HG03175 (cell line): ENCODE data around the gene ZDHHC6.
"Not testable (repeated sequence)": the region's sequence is repeated elsewhere in the genome, so short reads cannot be mapped to it uniquely, and the experiment has no call there.

ENCODE experiments used
- ATAC-seq: cut with Tn5 transposase; IDR thresholded peaks from one replicate; pipeline ENCODE4 v1.9.1; 2021; ENCODE audit warnings: mild to moderate bottlenecking, moderate library complexity; ENCODE audit not compliant: unreplicated experiment

ZDHHC6 gene, protein sequence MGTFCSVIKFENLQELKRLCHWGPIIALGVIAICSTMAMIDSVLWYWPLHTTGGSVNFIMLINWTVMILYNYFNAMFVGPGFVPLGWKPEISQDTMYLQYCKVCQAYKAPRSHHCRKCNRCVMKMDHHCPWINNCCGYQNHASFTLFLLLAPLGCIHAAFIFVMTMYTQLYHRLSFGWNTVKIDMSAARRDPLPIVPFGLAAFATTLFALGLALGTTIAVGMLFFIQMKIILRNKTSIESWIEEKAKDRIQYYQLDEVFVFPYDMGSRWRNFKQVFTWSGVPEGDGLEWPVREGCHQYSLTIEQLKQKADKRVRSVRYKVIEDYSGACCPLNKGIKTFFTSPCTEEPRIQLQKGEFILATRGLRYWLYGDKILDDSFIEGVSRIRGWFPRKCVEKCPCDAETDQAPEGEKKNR

DNA sequence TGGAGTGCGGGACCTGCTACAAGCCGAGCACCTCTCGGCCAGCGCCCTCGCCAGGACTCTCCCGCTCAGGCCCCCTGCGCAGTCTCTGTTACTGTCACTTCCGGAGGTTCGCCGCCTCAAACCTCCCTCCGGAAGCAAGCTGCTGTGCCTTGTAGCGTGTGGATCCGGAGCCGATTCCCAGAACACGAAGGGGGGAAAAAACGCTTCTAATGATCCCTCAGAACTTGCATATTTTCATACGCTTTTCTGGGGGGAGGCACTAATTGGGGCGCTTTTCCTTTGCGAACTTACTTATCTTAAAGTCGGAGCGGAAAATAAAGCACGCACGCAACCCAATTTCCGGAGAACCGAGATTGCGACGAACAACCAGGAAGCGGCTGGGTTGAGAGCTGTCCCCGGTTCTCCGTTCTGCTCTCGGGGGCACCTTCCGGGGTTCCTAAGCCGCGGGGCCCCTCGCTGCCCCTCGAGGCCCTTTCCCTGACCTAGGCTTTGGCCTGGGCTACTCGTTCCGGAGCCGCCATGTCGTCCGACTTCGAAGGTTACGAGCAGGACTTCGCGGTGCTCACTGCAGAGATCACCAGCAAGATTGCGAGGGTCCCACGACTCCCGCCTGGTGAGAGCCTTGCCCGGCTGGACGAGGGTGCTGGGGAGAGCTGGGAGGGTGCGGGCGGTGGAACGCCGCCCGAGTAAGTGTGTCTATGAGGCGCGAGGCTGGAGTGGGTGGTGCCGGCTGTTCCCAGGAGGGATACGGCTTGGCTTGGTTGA is at the start of gene ZDHHC6, which contains the start of gene VTI1A:
Gene ZDHHC6 (minus strand): TSS at position 60 of the 765 bp plus-strand sequence. CDS start 1,478 bp downstream, outside the sequence.
Gene VTI1A (plus strand): TSS at position 361 of the 765 bp plus-strand sequence. CDS start 159 bp downstream, at position 520.
- ATAC-seq: peak; percentile 95

GRCh38 chr10:112492736-112493135 is 46.0 kb upstream of the ZDHHC6 start:
- no peak for ATAC-seq

DNA sequence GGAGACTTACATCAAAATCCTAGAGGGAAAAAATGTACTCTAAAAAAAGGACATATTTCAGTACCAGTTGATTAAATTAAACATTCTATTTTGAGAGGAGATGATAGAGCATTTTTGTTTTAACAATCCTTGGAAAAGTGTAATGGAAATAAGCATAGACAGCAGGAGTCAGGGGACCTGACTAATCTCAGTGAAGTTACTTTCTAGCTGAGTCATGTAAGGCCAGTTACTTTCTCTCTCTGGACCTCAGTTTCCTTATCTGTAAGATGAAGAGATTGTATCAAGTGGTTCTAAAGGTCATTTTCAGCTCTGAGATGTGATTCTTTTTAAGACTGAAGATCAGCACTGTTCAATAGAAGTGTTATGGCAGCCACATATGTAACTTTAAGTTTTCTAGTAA is 44.4 kb upstream of the ZDHHC6 start:
- ATAC-seq: no peak

DNA sequence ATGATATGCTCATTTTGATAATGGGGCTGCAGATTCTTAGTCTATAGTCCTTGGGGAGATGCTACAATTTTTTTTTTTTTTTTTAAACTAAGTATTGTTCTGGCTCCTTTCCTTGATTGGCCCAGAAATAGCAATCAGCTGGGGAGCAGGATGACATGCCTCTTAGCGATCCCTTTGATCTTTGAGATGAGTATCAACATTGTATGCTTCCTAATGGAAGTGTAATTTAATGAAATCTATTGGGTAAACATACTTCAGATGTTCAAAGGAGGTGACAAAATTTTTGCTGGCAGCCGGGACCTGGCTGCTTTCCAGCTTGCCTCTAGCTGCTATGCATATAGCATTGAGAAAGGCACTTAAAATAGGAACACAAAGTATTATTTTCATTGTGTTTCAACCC is 43.8 kb upstream of the ZDHHC6 start:
- no peak for ATAC-seq

DNA sequence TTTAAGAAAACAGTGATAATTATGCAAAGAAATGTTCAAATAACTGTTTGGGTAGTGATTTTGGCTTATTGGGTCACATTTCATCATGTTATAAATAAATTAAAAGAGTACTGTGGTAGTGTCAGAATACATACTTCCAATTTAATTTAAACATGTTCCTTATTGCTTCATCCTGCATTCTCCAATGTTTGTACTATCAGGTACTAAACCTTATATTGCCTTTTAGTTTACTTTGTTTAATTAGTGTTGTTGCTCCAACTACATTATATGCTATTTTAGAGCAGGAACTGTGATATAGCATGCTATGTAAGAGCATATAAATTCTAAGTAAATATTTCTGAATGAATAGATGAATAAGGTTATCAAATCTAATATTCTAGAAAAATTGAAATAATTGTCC is 41.2 kb upstream of the ZDHHC6 start:
- ATAC-seq: no peak

GRCh38 chr10:112484399-112484798 is 37.7 kb upstream of the ZDHHC6 start:
- ATAC-seq: no peak

GRCh38 chr10:112481602-112482001 is 34.9 kb upstream of the ZDHHC6 start:
- no peak for ATAC-seq

DNA sequence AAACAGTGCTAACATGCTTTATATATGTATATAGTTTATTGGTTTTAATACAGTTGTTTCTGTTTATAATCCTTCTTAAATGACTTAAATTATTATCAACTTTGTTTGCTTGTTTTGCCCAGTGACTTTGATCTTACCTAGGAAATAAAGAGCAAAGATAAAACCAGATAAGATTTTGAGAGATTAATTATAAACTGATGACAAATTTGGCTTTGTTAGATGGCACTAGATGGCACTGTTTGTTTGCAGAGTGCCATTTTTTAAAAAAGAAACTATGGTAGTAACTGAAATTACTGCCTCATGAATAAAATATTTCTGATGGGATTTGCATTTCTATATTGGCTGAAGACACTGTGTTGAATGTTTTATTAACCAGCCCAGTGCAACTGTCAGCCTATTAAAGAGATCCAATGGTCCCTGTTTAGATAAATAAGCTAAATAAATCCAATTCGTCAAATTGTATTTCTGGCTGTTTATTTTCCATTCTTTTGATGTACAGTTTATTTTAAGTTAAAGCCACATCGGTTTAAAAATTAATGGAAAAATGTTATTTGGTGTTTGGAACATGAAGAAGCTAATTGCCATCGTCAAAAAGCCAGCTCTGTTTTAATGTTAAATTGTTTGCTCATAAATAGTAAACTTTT is 29.0 kb upstream of the ZDHHC6 start:
- no peak for ATAC-seq

DNA sequence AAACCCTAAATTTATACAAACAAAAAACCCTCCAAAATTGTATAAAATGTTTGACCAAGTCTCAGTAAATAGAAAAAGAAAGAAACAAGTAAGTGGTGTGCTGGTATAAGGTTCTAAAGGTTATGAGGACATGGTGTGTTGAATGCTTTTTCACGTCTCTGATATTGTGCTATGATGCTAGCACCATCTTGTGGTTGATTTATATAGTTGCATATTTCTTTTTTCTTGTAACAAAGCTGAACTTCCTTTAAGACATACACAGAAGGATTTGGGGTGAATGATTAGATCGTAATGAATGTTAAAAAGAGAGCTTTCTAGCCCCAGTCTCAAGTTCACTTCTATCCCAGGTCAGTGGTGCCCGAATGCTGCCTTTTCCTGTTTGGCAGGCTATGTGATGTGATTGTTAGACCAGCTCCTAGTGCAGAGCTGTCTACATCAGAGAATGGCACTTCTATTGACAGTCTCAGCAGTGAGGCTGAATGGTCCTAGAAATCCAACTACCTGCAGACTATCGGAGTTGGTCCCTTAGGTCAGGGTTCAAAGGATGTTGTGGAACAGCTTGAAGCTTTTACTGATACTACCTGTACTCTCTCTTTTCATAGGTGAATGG is 25.3 kb upstream of the ZDHHC6 start:
- peak; percentile 75 for ATAC-seq

GRCh38 chr10:112467541-112468075 is 20.9 kb upstream of the ZDHHC6 start:
- no peak for ATAC-seq

GRCh38 chr10:112466802-112467201 is 20.1 kb upstream of the ZDHHC6 start:
- ATAC-seq: no peak

DNA sequence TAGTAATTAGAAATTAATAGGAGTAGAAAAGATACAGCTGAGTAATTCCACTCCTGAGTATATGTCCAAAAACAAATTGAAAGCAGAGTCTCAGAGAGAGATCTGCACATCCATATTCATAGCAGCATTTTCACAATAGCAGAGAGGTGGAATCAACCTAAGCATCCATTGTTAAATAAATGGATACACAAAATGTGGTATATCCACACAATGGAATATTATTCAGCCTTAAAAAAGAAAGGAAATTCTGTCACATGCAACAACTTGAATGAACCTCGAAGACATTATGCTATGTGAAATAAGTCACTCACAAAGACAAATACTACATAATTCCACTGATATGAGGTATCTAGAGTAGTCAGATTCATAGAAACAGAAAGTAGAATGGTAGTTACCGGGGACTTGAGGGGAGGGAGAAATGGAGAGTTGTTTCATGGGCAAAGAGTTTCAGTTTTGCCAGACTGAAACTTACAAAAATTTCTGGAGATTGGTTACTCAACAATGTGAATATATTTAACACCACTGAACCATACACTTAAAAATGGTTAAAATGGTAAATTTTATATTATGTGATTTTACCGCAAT is 18.7 kb upstream of the ZDHHC6 start:
- no peak for ATAC-seq

DNA sequence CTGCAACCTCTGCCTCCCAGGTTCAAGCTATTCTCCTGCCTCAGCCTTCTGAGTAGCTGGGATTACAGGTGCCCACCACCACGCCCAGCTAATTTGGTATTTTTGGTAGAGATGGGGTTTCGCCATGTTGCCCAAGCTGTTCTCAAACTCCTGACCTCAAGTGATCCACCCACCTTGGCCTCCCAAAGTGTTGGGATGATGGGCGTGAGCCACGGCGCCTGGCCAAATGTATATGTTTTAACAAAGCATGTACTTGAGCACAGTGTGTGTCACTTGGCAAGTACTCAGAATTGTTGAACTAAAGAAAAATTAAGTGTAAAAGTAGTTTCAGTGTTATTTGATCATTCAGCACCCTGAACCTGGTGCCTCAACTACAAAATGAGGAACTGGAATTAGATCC is 17.4 kb upstream of the ZDHHC6 start:
- not testable (repeated sequence) for ATAC-seq

- no peak for ATAC-seq
Measured at GRCh38 chr10:112461029-112461887, 14.5 kb upstream of the ZDHHC6 start.

DNA sequence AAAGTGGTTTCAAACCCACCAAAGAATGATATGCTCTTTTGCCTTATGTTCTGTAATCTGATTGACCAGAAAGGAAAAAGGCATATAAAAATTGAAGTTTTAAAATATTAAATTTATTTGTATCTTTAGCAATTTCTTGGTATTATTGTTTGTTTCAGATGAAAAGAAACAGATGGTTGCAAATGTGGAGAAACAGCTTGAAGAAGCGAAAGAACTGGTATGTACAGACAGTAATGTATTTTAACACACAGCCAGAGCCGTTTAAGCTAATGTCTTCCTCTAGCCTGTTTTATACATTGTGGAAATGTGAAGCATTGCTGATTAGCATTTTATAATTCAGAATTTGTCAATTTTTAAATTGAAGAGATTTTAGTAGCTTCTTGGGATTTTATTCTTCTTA is 13.7 kb upstream of the ZDHHC6 start:
- no peak for ATAC-seq

DNA sequence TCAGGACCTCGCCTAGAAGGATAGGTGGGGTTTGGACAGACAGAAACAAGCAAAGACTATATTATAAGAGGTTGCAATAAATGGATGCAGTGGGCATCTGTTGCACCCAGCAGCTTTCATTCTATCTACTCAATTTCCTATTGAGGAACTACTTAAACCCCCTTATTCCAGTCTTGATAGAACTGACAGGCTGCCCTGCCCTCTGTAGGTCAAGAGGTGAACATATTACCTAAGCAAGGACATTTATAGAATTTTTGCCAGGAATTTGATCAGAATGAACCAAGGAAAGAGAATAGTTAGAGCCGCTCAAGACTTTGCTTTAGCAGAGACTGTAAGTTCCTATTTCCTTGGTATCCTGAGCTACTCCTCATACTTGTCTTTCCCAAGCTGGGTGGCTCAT is 9.8 kb upstream of the ZDHHC6 start:
- no peak for ATAC-seq

GRCh38 chr10:112454910-112455779 is 8.4 kb upstream of the ZDHHC6 start:
- no peak for ATAC-seq

- ATAC-seq: no peak
Measured at GRCh38 chr10:112448888-112449287, 2.2 kb upstream of the ZDHHC6 start.

- no peak for ATAC-seq
Measured at GRCh38 chr10:112447620-112447928, 860 bp upstream of the ZDHHC6 start.
